Lower leg skin (tissue), 4 donors: ENCODE results near the gene HLTF. TPM values are rescaled to one million over a fixed set of nuclear protein-coding genes. Genes with fewer than 3 reads are reported as not detected.

ENCODE experiments used
- DNase-seq, 2 donors: peaks; one replicate each; pipeline ENCODE4 v3.0.0-alpha.2; 2019; ENCODE audit warnings: low spot score in 2 of 2
- H3K4me3 ChIP-seq: fragments of 200-600 bp; sonication (generic); 2 replicates; pipeline ENCODE4 v1.5.1; 2017; ENCODE audit warnings: mild to moderate bottlenecking, low read depth; ENCODE audit not compliant: poor library complexity, severe bottlenecking
- POLR2A ChIP-seq, 2 donors: fragments of 450-650 bp; IDR thresholded peaks; one replicate each; pipeline ENCODE4 v1.6.1; 2016 to 2017; ENCODE audit warnings: antibody characterized with exemption in 2 of 2, mild to moderate bottlenecking in 1 of 2, moderate library complexity in 1 of 2
- WGBS, 2 donors: methylation state at CpG; one replicate each; pipeline ENCODE4 v1.1.5; 2018; 5-methylcytosine and 5-hydroxymethylcytosine counted together
- intact Hi-C: fragments of 100-400 bp; cut with DNase I; formaldehyde crosslinking; loops from one replicate; pipeline ENCODE4 v1.15.0; 2023; ENCODE audit warnings: low total_unique reads
- total RNA-seq, 4 donors: library from RNA; depleted of rRNA; stranded (reverse); fragments of >200 nt; gene quantifications; one replicate each; pipeline ENCODE4 v1.1.0, GENCODE V29; 2016
- TF ChIP-seq, protein P1 (sequence below), 3 donors: fragments of 450-650 bp; IDR thresholded peaks; one replicate each; pipeline ENCODE4 v1.5.1; 2016; ENCODE audit warnings: antibody characterized with exemption in 3 of 3, mild to moderate bottlenecking in 3 of 3, moderate library complexity in 2 of 3

The HLTF gene
- total RNA-seq, 4 donors from 2014 or later, result 3.3 to 7.7 (median 5.7) TPM

DNA sequence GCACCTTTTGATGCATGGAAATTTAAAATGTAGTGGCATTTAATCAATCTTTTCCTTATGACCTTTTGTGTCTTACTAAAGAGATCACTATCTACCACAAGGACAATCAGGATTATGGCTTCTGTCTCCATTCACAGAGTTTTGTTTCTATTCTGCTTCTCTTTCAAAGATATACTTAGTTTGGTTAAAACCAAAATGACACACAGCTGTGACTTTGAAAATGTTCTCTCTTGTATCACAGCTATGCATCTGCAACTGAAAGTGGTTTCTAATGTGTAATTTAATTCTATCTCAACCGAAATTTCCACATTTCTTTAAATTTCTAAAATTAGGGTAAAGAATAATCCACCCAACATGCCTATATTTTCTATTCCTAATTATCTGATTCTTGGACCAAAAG lies 27.7 kb downstream of the HLTF start:
- no peak overlapping the region for H3K4me3 ChIP-seq
- DNase-seq, result no peak
- 91 to 95% methylated on average over 1 of the region's 1 CpG for WGBS, 2 donors
- no peak for TF ChIP-seq POLR2A (IDR thresholded peaks at IDR 0.05)
- TF ChIP-seq, protein P1, sequence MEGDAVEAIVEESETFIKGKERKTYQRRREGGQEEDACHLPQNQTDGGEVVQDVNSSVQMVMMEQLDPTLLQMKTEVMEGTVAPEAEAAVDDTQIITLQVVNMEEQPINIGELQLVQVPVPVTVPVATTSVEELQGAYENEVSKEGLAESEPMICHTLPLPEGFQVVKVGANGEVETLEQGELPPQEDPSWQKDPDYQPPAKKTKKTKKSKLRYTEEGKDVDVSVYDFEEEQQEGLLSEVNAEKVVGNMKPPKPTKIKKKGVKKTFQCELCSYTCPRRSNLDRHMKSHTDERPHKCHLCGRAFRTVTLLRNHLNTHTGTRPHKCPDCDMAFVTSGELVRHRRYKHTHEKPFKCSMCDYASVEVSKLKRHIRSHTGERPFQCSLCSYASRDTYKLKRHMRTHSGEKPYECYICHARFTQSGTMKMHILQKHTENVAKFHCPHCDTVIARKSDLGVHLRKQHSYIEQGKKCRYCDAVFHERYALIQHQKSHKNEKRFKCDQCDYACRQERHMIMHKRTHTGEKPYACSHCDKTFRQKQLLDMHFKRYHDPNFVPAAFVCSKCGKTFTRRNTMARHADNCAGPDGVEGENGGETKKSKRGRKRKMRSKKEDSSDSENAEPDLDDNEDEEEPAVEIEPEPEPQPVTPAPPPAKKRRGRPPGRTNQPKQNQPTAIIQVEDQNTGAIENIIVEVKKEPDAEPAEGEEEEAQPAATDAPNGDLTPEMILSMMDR (IDR thresholded peaks at IDR 0.05), result no peak
- intact Hi-C loops, result no loop called here

DNA sequence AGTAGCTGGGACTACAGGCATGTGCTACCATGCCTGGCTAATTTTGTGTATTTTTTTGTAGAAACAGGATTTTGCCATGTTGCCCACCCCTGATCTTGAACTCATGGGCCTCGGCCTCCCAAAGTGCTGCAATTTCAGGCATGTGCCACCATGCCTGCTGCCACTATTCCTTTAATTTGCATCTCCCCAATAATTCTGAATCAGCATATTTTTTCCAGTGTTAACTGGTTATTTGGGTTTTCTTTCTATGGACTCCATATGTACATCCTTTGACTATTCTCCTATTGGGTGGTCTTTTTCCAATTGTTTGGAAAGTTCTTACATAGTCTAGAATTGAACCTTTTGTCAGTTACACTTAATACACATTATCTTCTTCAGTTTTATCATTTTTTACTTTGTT lies 28.1 kb downstream of the HLTF start:
- intact Hi-C loops, result no loop called here
- TF ChIP-seq POLR2A (IDR thresholded peaks at IDR 0.05), result no peak
- TF ChIP-seq, protein P1 (IDR thresholded peaks at IDR 0.05), result no peak
- H3K4me3 ChIP-seq, result no peak overlapping the region
- 96 to 97% methylated on average over 1 of the region's 1 CpG for WGBS, 2 donors
- no peak for DNase-seq

DNA sequence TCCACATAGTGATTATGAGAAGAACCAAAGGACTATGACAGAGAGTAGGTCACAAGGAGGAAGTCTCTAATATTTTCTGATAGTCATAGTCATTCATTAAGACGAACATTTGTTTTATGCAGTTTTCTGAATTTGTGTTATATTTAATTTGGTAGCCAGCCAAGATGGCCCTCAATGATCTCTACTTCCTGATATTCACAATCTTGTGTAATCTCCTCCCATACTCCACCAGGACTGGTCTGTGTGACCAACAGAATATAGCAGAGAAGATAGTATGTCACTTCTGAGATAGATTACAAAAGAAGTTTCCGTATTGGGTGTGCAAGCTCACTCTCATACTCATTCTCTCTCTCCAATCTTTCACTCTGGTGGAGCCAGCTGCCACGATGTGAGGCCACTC lies 30.8 kb downstream of the HLTF start:
- H3K4me3 ChIP-seq, result no peak overlapping the region
- 86 to 88% methylated on average over 3 of the region's 3 CpGs for WGBS, 2 donors
- DNase-seq, result no peak
- intact Hi-C loops, result no loop called here
- no peak for TF ChIP-seq POLR2A (IDR thresholded peaks at IDR 0.05)
- TF ChIP-seq, protein P1 (IDR thresholded peaks at IDR 0.05), result no peak

DNA sequence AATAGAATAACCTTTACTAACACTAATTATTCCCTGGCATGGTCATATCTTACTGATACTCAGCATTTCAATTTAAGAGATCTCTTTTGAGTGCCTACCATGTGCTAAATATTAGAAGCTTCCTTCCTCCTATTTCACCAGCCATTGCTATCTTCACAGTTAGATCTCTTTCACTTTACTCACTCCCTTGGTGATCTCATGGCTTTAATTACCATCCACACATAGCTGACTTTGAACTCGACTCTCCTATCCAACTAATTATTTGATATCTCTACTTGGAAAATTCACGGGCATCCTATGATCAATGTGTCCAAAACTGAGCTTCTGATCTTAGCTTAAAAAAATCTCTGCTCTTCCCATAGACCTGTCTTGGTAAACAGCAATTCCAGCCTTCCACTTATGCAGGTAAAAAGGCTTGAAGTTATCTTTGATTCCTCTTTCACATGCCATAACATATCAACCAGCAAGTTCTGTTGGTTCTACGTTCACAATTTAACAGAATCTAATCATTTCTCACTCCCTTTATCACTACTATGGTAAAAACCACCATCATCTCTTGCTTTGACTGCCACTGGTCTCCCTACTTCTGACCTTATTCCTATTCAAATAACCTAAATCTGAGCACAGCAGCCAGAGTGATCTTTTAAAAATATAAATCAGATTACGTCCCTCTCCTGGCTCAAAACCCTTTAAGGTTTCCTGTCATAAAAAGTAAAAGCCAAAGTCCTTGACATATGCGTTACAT lies 41.8 kb downstream of the HLTF start:
- TF ChIP-seq, protein P1 (IDR thresholded peaks at IDR 0.05), result no peak
- intact Hi-C loops, result no loop called here
- H3K4me3 ChIP-seq, result no peak overlapping the region
- DNase-seq, result no peak
- 94 to 95% methylated on average over 5 of the region's 5 CpGs for WGBS, 2 donors

DNA sequence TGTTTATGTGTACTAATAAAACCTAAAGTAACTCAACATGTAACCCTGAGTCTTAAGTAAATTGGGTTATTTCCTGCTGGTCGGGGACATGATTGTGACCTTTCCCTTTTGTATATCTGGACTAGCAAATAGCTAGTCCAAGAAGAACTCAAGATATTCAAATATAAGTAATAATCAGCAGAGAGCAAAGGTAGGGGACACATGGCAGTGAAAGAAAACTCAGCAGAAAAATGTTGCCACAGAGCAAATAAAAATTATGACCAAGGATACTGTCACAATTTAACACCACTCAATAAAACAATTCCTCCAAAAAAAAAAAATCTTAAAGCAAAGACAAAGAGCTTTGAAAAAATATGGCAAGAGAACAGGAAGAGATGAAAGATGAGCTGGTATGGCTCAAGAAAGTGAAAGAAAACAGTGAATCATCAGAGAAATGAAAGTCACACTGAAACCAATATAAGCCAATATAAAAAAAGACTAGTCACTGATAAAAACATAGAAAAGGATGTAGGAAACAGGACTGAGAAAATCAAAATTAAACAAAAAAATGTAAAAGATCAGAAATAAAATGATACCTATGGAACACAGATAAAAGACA lies 43.4 kb downstream of the HLTF start:
- DNase-seq, result no peak
- no peak for TF ChIP-seq POLR2A (IDR thresholded peaks at IDR 0.05)
- TF ChIP-seq, protein P1 (IDR thresholded peaks at IDR 0.05), result no peak
- WGBS, 2 donors, result 78 to 83% methylated on average over 1 of the region's 1 CpG
- intact Hi-C loops, result no loop called here
- H3K4me3 ChIP-seq, result no peak overlapping the region
